ENCODE results near the gene ARHGEF1.
"Not testable (repeated sequence)": the region's sequence is repeated elsewhere in the genome, so short reads cannot be mapped to it uniquely, and the experiment has no call there.

ARHGEF1 gene

DNA sequence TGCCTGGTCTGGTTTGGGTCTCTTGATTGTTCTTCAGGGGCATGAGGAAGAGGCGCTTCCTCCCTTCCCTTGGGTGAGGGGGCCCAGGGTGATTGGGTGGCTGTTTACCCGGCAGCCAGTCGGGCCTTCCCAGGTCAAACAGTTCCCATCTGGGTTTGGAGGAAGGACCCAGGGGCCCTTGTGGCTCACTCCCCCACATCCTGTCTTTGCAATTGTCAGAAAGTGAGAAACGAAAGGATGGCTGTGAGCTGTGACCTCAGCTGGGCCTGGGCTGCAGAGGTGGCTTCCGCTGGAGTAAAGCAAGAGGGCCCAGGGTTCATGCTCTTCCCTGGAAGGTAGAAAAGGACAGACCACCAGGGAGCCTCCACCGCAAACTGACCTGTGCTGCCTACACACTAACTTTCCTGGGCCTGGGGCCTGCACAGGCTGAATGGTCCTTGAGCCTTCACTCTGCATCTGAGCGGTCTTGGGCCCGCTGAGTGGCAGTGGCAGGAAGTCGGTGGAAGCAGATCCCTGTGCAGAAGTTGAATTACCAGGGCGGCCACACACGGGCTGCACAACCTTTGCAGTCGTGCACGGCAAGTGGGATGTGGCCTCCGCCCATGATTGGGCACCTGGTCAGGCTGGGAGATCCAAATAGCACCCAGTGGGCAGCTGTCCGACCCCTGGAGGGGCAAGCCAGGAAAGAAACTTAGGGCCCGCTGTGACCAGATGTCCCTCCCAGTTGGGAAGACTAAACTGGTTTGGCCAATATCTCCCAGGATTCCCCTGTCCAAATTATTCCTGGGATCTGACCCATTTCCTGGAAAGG is 11.2 kb upstream of the ARHGEF1 start:
- H4K20me1 ChIP-seq (ENCODE audit: insufficient read depth, low read length): no peaks in the 10 kb centered on the region
- 0 out of 2 replicates have a peak, but pooled peaks cover 3% of the 10 kb centered on the region for H3K79me2 ChIP-seq (ENCODE audit: insufficient read depth, low read length)
- H3K4me3 ChIP-seq (ENCODE audit: low read depth, low read length, poor library complexity, severe bottlenecking): no peak overlapping the region
- TF ChIP-seq, protein P1, sequence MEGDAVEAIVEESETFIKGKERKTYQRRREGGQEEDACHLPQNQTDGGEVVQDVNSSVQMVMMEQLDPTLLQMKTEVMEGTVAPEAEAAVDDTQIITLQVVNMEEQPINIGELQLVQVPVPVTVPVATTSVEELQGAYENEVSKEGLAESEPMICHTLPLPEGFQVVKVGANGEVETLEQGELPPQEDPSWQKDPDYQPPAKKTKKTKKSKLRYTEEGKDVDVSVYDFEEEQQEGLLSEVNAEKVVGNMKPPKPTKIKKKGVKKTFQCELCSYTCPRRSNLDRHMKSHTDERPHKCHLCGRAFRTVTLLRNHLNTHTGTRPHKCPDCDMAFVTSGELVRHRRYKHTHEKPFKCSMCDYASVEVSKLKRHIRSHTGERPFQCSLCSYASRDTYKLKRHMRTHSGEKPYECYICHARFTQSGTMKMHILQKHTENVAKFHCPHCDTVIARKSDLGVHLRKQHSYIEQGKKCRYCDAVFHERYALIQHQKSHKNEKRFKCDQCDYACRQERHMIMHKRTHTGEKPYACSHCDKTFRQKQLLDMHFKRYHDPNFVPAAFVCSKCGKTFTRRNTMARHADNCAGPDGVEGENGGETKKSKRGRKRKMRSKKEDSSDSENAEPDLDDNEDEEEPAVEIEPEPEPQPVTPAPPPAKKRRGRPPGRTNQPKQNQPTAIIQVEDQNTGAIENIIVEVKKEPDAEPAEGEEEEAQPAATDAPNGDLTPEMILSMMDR (IDR thresholded peaks at IDR 0.05; ENCODE audit: low read length): no peak
- TF ChIP-seq EZH2 (IDR thresholded peaks at IDR 0.05; ENCODE audit: borderline replicate concordance, low read length): no peak
- no peaks in the 10 kb centered on the region for H3K9me2 ChIP-seq (ENCODE audit: low read depth, low read length)
- peaks cover 67% of the 10 kb centered on the region for H3K4me1 ChIP-seq (ENCODE audit: insufficient read depth, low read length, severe bottlenecking)
- no peaks in the 10 kb centered on the region for H3K27me3 ChIP-seq (ENCODE audit: insufficient read depth, low read length)
- no peaks in the 10 kb centered on the region for H3K9me3 ChIP-seq (ENCODE audit: low read length)
- H3K36me3 ChIP-seq (ENCODE audit: insufficient read depth, low read length): peaks cover 57% of the 10 kb centered on the region
- H3K4me2 ChIP-seq (ENCODE audit: low read length): no peak overlapping the region
- peaks cover 26% of the 10 kb centered on the region for H3F3A ChIP-seq (ENCODE audit: insufficient read depth, low read length)
- peak overlapping the region; percentile 100 for H3K27ac ChIP-seq (ENCODE audit: low read depth, low read length, poor library complexity, severe bottlenecking)
- no peak overlapping the region for H2AFZ ChIP-seq (ENCODE audit: low read length)
- no peak overlapping the region for H3K9ac ChIP-seq (ENCODE audit: low read length)

DNA sequence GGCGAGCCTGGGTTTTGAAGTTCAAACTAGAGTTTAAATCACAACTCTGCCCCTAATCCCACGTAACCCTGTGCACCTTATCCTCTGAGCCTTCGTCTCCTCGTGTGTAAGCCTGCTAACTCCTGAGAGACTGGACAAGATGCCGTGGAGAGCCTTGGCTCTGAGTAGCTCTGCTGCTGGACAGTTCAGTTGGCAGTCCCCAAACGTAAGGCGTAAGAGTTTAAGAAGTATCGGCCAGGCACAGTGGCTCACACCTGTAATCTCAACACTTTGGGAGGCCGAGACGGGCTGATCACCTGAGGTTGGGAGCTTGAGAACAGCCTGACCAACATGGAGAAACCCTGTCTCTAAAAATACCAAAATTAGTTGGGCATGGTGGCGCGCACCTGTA is 10.6 kb upstream of the ARHGEF1 start:
- Histone ChIP-seq H2AFZ (ENCODE audit: low read length) (no peak overlapping the region), H3K27me3 (ENCODE audit: insufficient read depth, low read length) (no peaks in the 10 kb centered on the region), H3K4me3 (ENCODE audit: low read depth, low read length, poor library complexity, severe bottlenecking) (no peak overlapping the region), H3K36me3 (ENCODE audit: insufficient read depth, low read length) (peaks cover 51% of the 10 kb centered on the region), H4K20me1 (ENCODE audit: insufficient read depth, low read length) (no peaks in the 10 kb centered on the region), H3K9ac (ENCODE audit: low read length) (no peak overlapping the region), H3K4me2 (ENCODE audit: low read length) (no peak overlapping the region), H3K27ac (ENCODE audit: low read depth, low read length, poor library complexity, severe bottlenecking) (peak overlapping the region; percentile 100), H3K9me2 (ENCODE audit: low read depth, low read length) (no peaks in the 10 kb centered on the region), H3K9me3 (ENCODE audit: low read length) (no peaks in the 10 kb centered on the region), H3K79me2 (ENCODE audit: insufficient read depth, low read length) (0 out of 2 replicates have a peak, but pooled peaks cover 3% of the 10 kb centered on the region), H3K4me1 (ENCODE audit: insufficient read depth, low read length, severe bottlenecking) (peaks cover 67% of the 10 kb centered on the region), H3F3A (ENCODE audit: insufficient read depth, low read length) (peaks cover 26% of the 10 kb centered on the region)
- no peak for TF ChIP-seq EZH2 (IDR thresholded peaks at IDR 0.05; ENCODE audit: borderline replicate concordance, low read length)

DNA sequence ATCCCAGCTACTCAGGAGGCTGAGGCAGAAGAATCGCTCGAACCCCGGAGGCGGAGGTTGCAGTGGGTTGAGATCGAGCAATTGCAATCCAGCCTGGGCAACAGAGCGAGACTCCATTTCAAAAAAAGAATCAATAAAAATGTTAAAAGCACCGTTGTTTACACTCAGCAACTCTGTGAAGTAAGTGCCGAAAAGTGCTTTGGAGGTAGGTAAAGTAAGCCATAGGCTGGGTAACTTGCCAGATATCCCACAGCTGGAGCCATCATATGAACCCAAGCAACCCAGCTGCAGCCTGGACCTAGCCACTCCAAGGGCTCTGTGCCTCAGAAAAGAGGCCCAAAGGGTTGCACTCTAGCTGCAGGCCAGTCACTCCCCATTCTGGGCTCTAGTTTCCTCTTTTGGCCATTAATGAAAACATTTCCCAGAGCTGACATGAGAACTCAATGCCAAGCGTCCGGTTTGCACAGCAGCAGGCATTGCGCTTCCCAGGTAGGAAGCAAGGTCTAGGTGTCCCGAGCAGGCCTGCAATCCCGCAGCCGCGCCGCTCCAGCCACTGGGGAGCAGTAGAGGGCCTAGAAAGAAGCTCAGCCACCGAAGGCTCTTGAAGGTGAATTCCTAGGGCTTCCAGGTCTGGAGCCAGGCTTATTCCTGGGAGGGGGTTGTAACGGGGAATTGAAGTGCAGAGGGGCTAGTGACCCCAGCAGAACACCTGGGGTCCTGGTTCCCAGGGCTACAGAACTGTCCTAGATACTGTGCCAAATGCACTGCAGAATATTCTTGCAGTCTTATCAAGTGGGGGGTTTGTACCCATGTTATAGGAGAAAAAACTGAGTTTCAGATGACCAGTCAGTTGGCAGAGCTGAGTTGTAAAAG is 10.0 kb upstream of the ARHGEF1 start:
- Histone ChIP-seq H3K4me3 (ENCODE audit: low read depth, low read length, poor library complexity, severe bottlenecking) (no peak overlapping the region), H3K4me2 (ENCODE audit: low read length) (no peak overlapping the region), H3K27ac (ENCODE audit: low read depth, low read length, poor library complexity, severe bottlenecking) (peak overlapping the region; percentile 100), H3K36me3 (ENCODE audit: insufficient read depth, low read length) (peaks cover 50% of the 10 kb centered on the region), H2AFZ (ENCODE audit: low read length) (no peak overlapping the region), H4K20me1 (ENCODE audit: insufficient read depth, low read length) (no peaks in the 10 kb centered on the region), H3K9ac (ENCODE audit: low read length) (no peak overlapping the region), H3K79me2 (ENCODE audit: insufficient read depth, low read length) (peaks cover 4% of the 10 kb centered on the region), H3K9me2 (ENCODE audit: low read depth, low read length) (no peaks in the 10 kb centered on the region), H3K9me3 (ENCODE audit: low read length) (no peaks in the 10 kb centered on the region), H3F3A (ENCODE audit: insufficient read depth, low read length) (peaks cover 26% of the 10 kb centered on the region), H3K27me3 (ENCODE audit: insufficient read depth, low read length) (no peaks in the 10 kb centered on the region), H3K4me1 (ENCODE audit: insufficient read depth, low read length, severe bottlenecking) (peaks cover 66% of the 10 kb centered on the region)
- TF ChIP-seq EZH2 (IDR thresholded peaks at IDR 0.05; ENCODE audit: borderline replicate concordance, low read length): no peak
- TF ChIP-seq, protein P1 (IDR thresholded peaks at IDR 0.05; ENCODE audit: low read length): peak; percentile 95

- peaks cover 68% of the 10 kb centered on the region for H3K4me1 ChIP-seq (ENCODE audit: insufficient read depth, low read length, severe bottlenecking)
- peaks cover 19% of the 10 kb centered on the region for H3F3A ChIP-seq (ENCODE audit: insufficient read depth, low read length)
- peak overlapping the region; percentile 100 for H3K27ac ChIP-seq (ENCODE audit: low read depth, low read length, poor library complexity, severe bottlenecking)
- H3K4me2 ChIP-seq (ENCODE audit: low read length): peak overlapping the region; percentile 90
- not testable (repeated sequence) for H3K9me3 ChIP-seq (ENCODE audit: low read length); H2AFZ ChIP-seq (ENCODE audit: low read length); H3K27me3 ChIP-seq (ENCODE audit: insufficient read depth, low read length); H4K20me1 ChIP-seq (ENCODE audit: insufficient read depth, low read length); H3K9me2 ChIP-seq (ENCODE audit: low read depth, low read length)
- H3K4me3 ChIP-seq (ENCODE audit: low read depth, low read length, poor library complexity, severe bottlenecking): peak overlapping the region; percentile 85
- peaks cover 47% of the 10 kb centered on the region for H3K36me3 ChIP-seq (ENCODE audit: insufficient read depth, low read length)
- peaks cover 11% of the 10 kb centered on the region for H3K79me2 ChIP-seq (ENCODE audit: insufficient read depth, low read length)
- H3K9ac ChIP-seq (ENCODE audit: low read length): peak overlapping the region; percentile 98
Measured at GRCh38 chr19:41875973-41876372, 7.0 kb upstream of the ARHGEF1 start.
